Subcutaneous abdominal adipose tissue (tissue), 5 donors: Measurements from ENCODE around the gene TAF3.

Experiments
- H3K27ac ChIP-seq: one replicate; pipeline ENCODE4 v1.7.0; 2013; ENCODE audit warnings: low read depth, mild to moderate bottlenecking, inconsistent platforms, low read length, moderate library complexity
- H3K27me3 ChIP-seq, 5 donors: one replicate each; pipeline ENCODE4 v1.7.0; 2013; ENCODE audit warnings: low read length in 5 of 5, inconsistent platforms in 1 of 5; ENCODE audit not compliant: control insufficient read depth in 5 of 5, insufficient read depth in 4 of 5
- H3K36me3 ChIP-seq, 5 donors: one replicate each; pipeline ENCODE4 v1.7.0; 2013; ENCODE audit warnings: low read length in 5 of 5; ENCODE audit not compliant: control insufficient read depth in 5 of 5, insufficient read depth in 5 of 5
- H3K4me1 ChIP-seq, 5 donors: one replicate each; pipeline ENCODE4 v1.7.0; 2013; ENCODE audit warnings: low read length in 5 of 5, mild to moderate bottlenecking in 3 of 5, moderate library complexity in 1 of 5; ENCODE audit not compliant: control insufficient read depth in 5 of 5, insufficient read depth in 5 of 5
- H3K4me3 ChIP-seq, 5 donors: one replicate each; pipeline ENCODE4 v1.7.0; 2013; ENCODE audit warnings: low read length in 5 of 5, low read depth in 1 of 5
- H3K9ac ChIP-seq, 5 donors: one replicate each; pipeline ENCODE4 v1.7.0; 2013; ENCODE audit warnings: low read length in 5 of 5, mild to moderate bottlenecking in 4 of 5, moderate library complexity in 3 of 5
- H3K9me3 ChIP-seq, 5 donors: one replicate each; pipeline ENCODE4 v1.7.0; 2013; ENCODE audit warnings: low read length in 5 of 5; ENCODE audit not compliant: control insufficient read depth in 5 of 5
- donor health status: healthy.
- donor health status: healthy.
- donor health status: healthy.
- donor health status: healthy.
- donor health status: healthy.

TAF3 gene

DNA sequence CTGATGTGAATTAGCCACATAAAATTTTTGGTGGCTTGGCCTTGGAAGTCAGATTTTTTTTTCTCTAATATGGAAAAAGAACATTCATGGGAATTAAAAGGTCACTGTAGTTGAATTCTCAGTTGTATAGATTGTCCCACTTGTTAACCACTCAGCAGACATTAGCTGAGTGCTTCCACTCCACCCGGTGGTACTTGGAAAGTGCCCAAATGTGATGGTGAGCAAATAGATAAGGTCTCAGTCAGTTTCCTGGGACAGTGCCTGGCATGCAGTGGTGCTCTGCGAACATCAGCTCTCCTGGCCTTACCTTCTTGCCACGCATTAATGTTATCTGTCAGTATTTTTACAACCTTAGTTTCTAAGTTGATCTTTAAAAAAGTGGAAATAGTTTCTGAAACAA, 28.9 kb upstream of the TAF3 start:
- H3K4me3 ChIP-seq: peak overlapping the region; percentile 96 to 99 (median 97)
- H3K36me3 ChIP-seq: peaks cover 0 to 6% (median 5%) of the 10 kb centered on the region in 5 donors
- peak overlapping the region; percentile 79 for H3K27ac ChIP-seq
- H3K9ac ChIP-seq: peak overlapping the region in 4 of 5 donors; percentile 97 to 98 (median 98)
- H3K27me3 ChIP-seq: no peaks in the 10 kb centered on the region
- H3K9me3 ChIP-seq: no peaks in the 10 kb centered on the region
- peaks cover 2 to 41% (median 38%) of the 10 kb centered on the region in 5 donors for H3K4me1 ChIP-seq

DNA sequence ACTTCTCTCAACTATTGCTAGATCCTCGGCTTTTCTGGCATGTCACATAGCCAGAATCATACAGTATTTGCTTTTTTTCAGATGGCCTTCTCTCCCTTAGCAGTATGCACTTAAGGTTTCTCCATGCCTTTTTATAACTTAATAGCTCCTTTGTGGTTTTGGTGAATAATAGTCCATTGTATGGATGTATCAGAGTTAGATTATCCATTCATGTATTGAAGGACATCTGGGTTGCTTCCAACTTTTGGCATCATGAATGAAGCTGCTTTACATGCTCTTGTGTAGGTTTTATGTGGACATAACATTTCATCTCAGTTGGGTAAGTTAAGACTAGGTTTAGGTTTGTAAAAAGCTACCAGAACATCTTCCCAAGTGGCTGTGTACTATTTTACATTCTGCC, 25.8 kb upstream of the TAF3 start:
- H3K4me3 ChIP-seq: no peak overlapping the region
- no peaks in the 10 kb centered on the region for H3K9me3 ChIP-seq
- peaks cover 2 to 33% (median 23%) of the 10 kb centered on the region in 5 donors for H3K4me1 ChIP-seq
- peaks cover 8 to 15% (median 11%) of the 10 kb centered on the region in 5 donors for H3K36me3 ChIP-seq
- no peaks in the 10 kb centered on the region for H3K27me3 ChIP-seq
- H3K27ac ChIP-seq: no peak overlapping the region
- H3K9ac ChIP-seq: no peak overlapping the region

DNA sequence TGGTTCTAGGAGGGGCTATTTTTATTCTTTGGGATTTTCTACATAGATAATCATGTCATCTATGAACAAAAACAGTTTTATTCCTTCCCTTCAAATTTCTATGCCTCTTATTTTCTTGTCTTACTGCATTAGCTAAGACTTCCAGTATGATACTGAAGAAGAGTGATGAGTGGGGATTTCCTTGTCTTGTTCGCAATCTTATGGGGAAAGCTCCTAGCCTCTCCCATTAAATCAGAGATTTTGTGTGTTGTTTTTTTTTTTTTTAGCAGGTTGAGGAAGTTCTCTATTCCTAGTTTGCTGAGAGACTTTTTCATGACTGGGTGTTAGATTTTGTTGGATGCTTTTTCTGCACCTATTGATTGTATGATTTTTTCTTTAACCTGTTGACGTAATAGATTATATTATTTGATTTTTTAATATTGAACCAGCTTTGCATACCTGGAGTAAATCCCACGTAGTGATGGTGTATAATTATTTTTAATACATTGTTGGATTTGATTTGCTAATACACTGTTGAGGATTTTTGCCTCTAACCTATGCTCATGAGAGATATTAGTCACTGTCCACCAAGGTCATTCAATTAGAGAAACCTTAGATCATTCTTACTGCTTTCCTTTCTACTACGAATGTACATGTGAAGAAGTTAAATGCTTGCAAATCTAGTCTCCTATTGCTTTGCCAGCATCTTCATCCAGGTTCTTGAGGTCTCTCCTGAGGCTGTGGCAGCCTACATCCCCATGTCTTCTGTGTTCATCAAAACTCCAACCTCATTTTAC, 23.9 kb upstream of the TAF3 start:
- Histone ChIP-seq H3K9ac (no peak overlapping the region), H3K36me3 (peaks cover 17 to 31% (median 25%) of the 10 kb centered on the region in 5 donors), H3K9me3 (no peaks in the 10 kb centered on the region), H3K4me3 (no peak overlapping the region), H3K27ac (no peak overlapping the region), H3K4me1 (peaks cover 2 to 18% (median 11%) of the 10 kb centered on the region in 5 donors), H3K27me3 (no peaks in the 10 kb centered on the region)

DNA sequence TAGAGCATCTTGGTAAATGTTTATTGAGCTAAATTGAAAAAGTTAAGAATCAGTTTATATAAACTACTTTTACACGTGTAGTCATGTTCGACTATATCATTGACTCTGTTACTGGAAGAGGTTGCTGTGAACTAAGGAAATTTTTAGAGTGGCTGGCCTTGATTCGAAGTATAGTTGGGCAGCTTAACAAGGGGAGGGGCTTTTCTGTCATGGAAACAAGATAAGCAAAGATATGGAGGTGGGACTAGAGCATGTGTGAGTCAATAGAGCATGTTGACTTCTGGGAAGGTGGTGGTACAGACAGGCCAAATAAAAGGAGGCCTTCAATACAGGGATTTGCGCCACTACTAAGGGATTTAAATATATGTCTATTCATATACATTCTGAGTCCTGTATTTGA, 22.7 kb upstream of the TAF3 start:
- no peaks in the 10 kb centered on the region for H3K27me3 ChIP-seq
- no peak overlapping the region for H3K4me3 ChIP-seq
- H3K36me3 ChIP-seq: peaks cover 23 to 40% (median 32%) of the 10 kb centered on the region in 5 donors
- H3K27ac ChIP-seq: no peak overlapping the region
- H3K9me3 ChIP-seq: no peaks in the 10 kb centered on the region
- no peak overlapping the region for H3K9ac ChIP-seq
- H3K4me1 ChIP-seq: peaks cover under 1 to 10% (median 2%) of the 10 kb centered on the region in 5 donors

DNA sequence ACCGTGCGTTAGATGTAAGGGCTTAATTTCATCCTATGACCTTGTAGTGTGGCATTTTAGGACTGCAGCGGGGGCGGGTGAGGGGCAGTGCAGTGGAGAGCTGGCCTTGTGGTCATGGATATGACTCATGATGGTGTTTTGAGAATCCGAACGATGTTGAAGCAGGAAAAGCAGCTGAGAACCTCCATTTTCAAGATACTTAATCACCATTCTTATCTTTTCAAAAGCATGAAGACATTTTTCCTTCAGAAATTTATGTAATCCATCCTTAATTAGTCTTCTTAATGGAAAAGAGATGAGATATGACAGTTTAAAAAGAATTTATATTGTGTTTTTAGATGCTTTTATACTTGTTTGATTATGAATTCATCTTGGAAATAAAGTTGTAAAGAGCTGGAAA, 20.7 kb upstream of the TAF3 start:
- H3K4me1 ChIP-seq: peaks cover 0 to 6% (median 2%) of the 10 kb centered on the region in 5 donors
- H3K4me3 ChIP-seq: no peak overlapping the region
- peaks cover 36 to 57% (median 51%) of the 10 kb centered on the region in 5 donors for H3K36me3 ChIP-seq
- H3K9ac ChIP-seq: no peak overlapping the region
- H3K27me3 ChIP-seq: no peaks in the 10 kb centered on the region
- no peaks in the 10 kb centered on the region for H3K9me3 ChIP-seq
- no peak overlapping the region for H3K27ac ChIP-seq

DNA sequence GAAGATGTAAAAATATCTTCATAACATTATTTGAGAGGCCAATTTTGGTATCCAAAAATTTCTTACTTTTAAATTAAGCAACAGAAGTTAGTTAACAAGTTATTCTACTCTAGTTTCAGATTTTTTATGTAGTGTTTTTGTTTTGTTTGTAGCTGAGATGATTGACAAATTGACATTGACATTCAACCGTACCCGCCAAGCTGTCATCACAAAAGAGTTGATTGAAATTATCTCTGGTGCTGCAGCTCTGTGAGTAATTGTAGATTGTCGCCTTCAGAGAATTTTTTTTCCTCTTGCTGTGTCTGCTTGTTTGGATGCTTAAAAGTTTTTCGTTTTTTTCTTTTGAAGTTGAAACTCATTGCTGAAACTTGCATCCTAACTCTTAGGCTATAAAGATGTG, 15.7 kb upstream of the TAF3 start:
- H3K4me3 ChIP-seq: no peak overlapping the region
- no peaks in the 10 kb centered on the region for H3K4me1 ChIP-seq
- no peaks in the 10 kb centered on the region for H3K9me3 ChIP-seq
- H3K27ac ChIP-seq: no peak overlapping the region
- H3K27me3 ChIP-seq: no peaks in the 10 kb centered on the region
- no peak overlapping the region for H3K9ac ChIP-seq
- peaks cover 61 to 91% (median 82%) of the 10 kb centered on the region in 5 donors for H3K36me3 ChIP-seq

DNA sequence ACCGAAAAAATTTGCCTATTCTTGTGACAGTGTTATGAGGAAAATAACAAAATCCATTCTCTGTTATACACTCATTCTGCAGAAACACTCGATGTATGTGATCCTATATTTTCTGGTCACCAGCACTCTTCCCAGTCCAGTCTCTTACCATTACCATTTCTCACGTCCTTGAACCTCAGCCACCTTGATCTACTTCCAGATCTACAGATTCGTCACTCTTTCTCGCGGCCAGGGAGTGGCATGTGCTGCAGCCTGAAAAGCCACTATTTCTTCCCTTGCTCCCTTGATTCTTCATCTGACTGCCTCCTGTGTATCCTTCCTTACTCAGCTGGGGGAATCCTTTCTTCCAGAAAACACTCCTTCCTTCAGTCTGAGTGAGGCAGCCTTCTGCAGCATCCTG, 14.1 kb upstream of the TAF3 start:
- no peaks in the 10 kb centered on the region for H3K4me1 ChIP-seq
- H3K9ac ChIP-seq: no peak overlapping the region
- no peak overlapping the region for H3K4me3 ChIP-seq
- no peaks in the 10 kb centered on the region for H3K9me3 ChIP-seq
- H3K27ac ChIP-seq: no peak overlapping the region
- peaks cover 58 to 84% (median 76%) of the 10 kb centered on the region in 5 donors for H3K36me3 ChIP-seq
- no peaks in the 10 kb centered on the region for H3K27me3 ChIP-seq

DNA sequence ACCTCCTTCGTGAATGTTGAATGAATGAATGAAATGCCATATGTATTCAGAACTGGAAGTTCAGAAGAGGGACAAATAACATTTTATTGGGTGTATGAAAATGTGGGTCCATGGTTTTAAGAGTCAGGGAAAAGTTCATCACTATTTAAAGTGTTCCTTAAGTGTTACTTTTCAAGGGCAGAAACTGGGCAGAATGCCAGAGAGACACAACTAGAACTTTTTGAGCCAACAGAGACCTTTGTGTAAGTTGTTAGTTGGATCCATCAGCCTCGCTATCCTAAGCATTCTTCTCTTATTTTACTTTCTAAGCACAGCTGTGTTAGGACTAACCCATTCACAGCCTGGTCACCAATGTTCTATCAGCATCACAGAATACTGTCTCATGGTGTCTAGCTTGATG, 13.6 kb upstream of the TAF3 start:
- no peaks in the 10 kb centered on the region for H3K27me3 ChIP-seq
- peaks cover 52 to 83% (median 70%) of the 10 kb centered on the region in 5 donors for H3K36me3 ChIP-seq
- H3K4me3 ChIP-seq: no peak overlapping the region
- H3K27ac ChIP-seq: no peak overlapping the region
- no peaks in the 10 kb centered on the region for H3K4me1 ChIP-seq
- no peaks in the 10 kb centered on the region for H3K9me3 ChIP-seq
- no peak overlapping the region for H3K9ac ChIP-seq

DNA sequence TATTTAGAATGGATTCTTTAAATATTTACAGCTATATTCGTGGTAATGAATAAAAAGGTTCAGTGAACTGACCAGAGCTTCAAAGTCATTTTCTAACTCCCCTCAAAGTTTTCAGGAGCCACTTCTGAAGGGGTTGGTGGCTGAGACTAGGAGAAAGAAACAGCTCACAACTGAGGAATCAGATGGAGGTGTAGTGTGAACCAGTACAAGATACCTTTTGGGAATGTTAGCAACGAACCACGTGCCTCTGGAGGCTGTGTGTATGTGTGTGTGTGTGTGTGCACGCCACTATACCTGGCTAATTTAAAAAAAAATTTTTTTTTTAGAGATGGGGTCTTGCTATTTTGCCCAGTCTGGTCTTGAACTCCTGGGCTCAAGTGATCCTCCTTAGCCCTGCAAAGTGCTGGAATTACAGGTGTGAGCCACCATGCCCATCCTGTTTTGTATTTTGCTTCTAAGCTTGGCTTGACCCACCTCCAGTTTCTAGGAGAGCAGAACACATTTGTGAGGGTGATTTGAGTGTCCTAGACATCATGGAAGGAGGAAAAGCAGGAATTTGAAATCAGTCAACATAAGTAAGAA, 9.5 kb upstream of the TAF3 start:
- H3K36me3 ChIP-seq: peaks cover 22 to 45% (median 35%) of the 10 kb centered on the region in 5 donors
- no peak overlapping the region for H3K27ac ChIP-seq
- no peaks in the 10 kb centered on the region for H3K4me1 ChIP-seq
- no peak overlapping the region for H3K4me3 ChIP-seq
- H3K9ac ChIP-seq: no peak overlapping the region
- no peaks in the 10 kb centered on the region for H3K27me3 ChIP-seq
- no peaks in the 10 kb centered on the region for H3K9me3 ChIP-seq

DNA sequence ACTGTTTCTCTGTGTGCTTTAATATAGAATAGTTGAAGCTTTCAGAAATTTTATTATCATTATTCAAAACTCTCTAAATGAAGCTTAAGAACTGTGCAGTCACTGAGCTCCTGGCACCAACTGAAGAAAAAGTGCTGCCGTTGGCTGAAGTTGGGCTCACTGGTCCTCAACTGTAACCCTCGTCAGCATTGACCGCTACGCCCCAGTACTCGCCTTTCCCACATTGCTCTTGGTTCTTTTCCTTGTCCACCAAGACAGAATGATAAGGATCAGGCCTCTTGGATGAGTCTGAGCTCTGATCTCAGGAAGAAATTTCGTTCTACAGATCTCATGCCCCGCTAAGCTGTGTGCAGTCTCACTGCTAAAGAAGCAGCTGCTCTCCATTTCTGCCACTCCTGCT, 7.9 kb upstream of the TAF3 start:
- Histone ChIP-seq H3K9ac (no peak overlapping the region), H3K9me3 (no peaks in the 10 kb centered on the region), H3K27ac (no peak overlapping the region), H3K36me3 (peaks cover 9 to 30% (median 20%) of the 10 kb centered on the region in 5 donors), H3K4me3 (no peak overlapping the region), H3K27me3 (no peaks in the 10 kb centered on the region), H3K4me1 (no peaks in the 10 kb centered on the region)
